ENCODE measurements around the gene FILIP1.

Gene FILIP1

DNA sequence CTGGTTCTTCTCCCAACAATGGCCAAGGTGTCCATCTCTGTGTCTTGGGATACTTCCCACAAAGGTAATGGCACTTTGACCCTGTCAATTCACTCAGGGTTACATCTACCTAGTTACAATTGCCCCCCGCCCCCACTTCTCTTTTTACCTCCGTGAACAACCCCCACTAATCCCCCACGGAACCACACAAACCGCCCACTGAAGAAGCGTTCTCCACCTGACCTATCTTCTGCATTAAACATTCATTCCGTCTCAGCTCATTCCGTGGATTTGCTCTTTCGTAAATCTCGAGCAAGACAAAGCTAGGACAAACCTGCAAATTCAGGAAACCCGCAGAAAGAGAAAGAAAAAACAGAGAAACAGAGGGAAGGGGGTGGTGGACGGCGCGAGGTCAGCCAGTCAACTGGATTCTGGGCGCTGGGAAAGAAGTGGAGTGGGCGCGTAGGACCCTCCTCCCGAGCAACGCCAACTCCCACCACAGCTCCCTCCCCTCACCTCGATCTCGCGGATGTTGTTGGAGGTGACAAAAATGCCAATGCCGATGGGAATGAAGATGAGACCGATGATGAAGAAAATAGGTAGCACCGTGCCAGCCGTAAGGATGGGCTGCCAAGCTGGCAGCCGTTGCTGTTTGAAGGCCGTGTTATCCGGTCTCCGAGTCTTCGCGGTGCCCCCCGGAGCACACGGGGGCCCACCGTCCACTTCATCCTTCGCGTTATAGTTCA lies 209.5 kb downstream of the FILIP1 start:
- TF ChIP-seq Cebpa-rat (IDR thresholded peaks at IDR 0.05): no peak
- no peaks in the 10 kb centered on the region for H3K27me3 ChIP-seq

DNA sequence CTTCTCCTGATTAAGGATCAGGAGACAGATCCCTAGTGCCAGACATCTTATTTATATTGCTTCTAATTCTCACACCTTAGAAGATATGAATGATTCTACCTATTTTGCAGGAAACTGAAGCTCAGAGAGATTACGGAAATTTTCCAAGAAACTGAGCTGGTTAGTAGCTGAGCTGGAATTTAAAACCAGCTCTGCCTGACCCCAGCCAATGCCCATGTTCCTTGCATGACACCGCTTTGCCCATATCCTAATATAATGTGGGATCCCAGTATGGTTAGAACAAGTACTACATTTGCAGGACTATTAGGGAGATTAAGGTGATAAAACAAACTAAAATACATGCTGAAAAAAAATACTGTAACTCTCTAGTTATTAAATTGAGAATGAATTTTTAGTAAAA lies 210.9 kb downstream of the FILIP1 start:
- no peak overlapping the region for H3K27ac ChIP-seq
- peaks cover 54% of the 10 kb centered on the region for H4K20me1 ChIP-seq
- peak overlapping the region; percentile 95 for H3K4me3 ChIP-seq
- TF ChIP-seq Cebpa-rat (IDR thresholded peaks at IDR 0.05): no peak
- peaks cover 38% of the 10 kb centered on the region for H3K4me1 ChIP-seq
- no peaks in the 10 kb centered on the region for H3K9me3 ChIP-seq
- peak overlapping the region; percentile 94 for H3K9ac ChIP-seq
- H3K36me3 ChIP-seq: peaks cover 8% of the 10 kb centered on the region
- H3K4me2 ChIP-seq: peak overlapping the region; percentile 75
- no peaks in the 10 kb centered on the region for H3K27me3 ChIP-seq

More for the DNA sequence above, 209.5 kb downstream of the FILIP1 start:
- Histone ChIP-seq H3K4me3 (peak overlapping the region; percentile 95), H3K4me1 (peaks cover 38% of the 10 kb centered on the region), H3K9me3 (no peaks in the 10 kb centered on the region), H3K4me2 (peak overlapping the region; percentile 75), H3K27ac (peak overlapping the region; percentile 90), H3K36me3 (no peaks in the 10 kb centered on the region), H4K20me1 (peaks cover 43% of the 10 kb centered on the region), H3K9ac (peak overlapping the region; percentile 94)

DNA sequence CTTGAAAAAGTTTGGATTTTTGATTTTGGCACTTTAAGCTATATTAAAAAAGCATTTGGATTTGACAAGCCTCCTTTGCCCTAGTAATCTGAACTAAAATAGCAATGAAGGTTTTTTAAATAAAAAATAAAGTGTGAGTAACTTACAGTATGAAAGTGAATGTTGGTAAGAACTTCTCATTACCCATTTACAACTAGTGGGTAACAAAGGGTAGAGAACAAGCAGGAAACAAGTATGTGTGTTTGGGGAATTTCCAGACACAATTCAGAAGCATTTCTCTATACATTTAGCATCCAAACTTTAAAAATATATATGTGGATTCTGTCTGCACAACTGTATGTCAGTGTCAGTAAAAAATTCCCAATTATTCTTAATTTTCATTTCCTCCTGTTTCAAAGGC lies 211.9 kb downstream of the FILIP1 start:
- H3K9me3 ChIP-seq: no peaks in the 10 kb centered on the region
- no peak overlapping the region for H3K4me3 ChIP-seq
- no peak for TF ChIP-seq Cebpa-rat (IDR thresholded peaks at IDR 0.05)
- no peaks in the 10 kb centered on the region for H3K27me3 ChIP-seq
- H3K4me1 ChIP-seq: peaks cover 38% of the 10 kb centered on the region
- H3K27ac ChIP-seq: no peak overlapping the region
- peak overlapping the region; percentile 75 for H3K4me2 ChIP-seq
- H3K36me3 ChIP-seq: peaks cover 14% of the 10 kb centered on the region
- H4K20me1 ChIP-seq: peaks cover 61% of the 10 kb centered on the region
- H3K9ac ChIP-seq: no peak overlapping the region

DNA sequence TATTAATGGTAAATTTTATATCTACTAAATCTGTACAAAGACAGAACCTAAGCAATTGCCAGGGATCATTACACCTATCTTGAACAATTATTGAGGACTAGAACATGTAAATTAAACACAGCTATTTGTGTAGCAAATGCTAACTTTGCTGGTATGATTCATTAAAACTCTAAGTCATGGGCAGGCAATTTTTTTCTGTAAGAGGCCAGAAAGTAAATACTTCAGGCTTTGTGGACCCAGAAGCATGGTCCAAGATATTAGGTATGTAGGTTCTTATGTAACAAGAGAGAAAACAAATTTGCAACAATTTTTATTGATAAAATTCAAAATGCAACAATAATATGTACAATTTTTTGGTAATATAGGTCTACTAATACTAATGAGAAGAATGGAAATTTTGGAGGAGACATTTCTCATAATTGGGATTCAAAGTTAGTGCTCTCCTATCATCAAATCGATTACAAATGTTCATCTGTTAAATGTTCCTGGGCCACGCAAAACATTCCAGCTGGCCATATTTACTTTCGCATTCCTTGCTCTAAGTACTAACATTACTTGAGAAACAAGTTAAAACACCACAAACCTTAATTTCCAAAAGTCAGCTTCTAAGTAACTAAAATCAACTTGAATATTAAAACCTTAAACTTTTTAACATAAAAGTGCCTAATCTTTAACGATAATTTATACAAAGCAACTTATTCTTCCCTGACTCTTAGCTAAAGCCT lies 213.3 kb downstream of the FILIP1 start:
- Histone ChIP-seq H3K27ac (no peak overlapping the region), H3K4me3 (no peak overlapping the region), H3K9me3 (no peaks in the 10 kb centered on the region), H4K20me1 (peaks cover 73% of the 10 kb centered on the region), H3K4me2 (no peak overlapping the region), H3K36me3 (peaks cover 26% of the 10 kb centered on the region), H3K4me1 (peaks cover 27% of the 10 kb centered on the region), H3K27me3 (no peaks in the 10 kb centered on the region), H3K9ac (no peak overlapping the region)
- TF ChIP-seq Cebpa-rat (IDR thresholded peaks at IDR 0.05): no peak

GRCh38 chr6:75279418-75279817 lies 214.2 kb downstream of the FILIP1 start:
- no peak overlapping the region for H3K4me3 ChIP-seq
- H3K4me1 ChIP-seq: peaks cover 27% of the 10 kb centered on the region
- H3K27me3 ChIP-seq: no peaks in the 10 kb centered on the region
- H3K27ac ChIP-seq: no peak overlapping the region
- peaks cover 80% of the 10 kb centered on the region for H4K20me1 ChIP-seq
- H3K4me2 ChIP-seq: no peak overlapping the region
- no peak for TF ChIP-seq Cebpa-rat (IDR thresholded peaks at IDR 0.05)
- no peak overlapping the region for H3K9ac ChIP-seq
- H3K36me3 ChIP-seq: peaks cover 31% of the 10 kb centered on the region
- no peaks in the 10 kb centered on the region for H3K9me3 ChIP-seq

DNA sequence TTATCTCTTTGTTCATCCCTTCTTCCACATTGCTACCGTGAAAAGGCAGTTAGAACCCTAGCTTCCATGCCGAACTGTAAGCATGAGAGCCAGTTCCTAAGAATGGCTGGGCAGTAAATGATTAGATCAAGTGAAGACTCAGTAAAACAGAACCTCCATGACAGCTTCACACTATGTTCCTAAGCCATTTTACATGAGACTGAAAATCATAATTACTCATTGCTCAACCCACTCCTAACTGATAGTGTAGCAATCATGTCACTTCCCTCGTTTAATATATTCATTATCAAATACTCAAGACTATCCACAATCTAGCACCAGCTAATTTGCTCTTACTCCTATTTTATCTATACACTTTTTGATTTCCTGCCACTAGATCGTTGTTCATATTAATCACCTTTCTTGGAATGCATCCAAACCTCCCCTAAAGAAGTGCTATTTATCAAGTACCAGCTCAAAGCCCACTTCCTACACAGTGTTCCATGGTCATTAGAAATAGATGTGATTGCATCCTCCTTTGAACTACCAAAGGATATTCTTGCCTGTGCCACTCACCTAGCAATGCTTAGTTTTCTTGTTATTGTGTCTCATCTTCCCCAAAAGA lies 215.0 kb downstream of the FILIP1 start:
- Histone ChIP-seq H3K27ac (no peak overlapping the region), H3K9ac (no peak overlapping the region), H3K4me1 (peaks cover 27% of the 10 kb centered on the region), H3K4me3 (no peak overlapping the region), H3K27me3 (no peaks in the 10 kb centered on the region), H3K9me3 (no peaks in the 10 kb centered on the region), H3K36me3 (peaks cover 36% of the 10 kb centered on the region), H3K4me2 (no peak overlapping the region), H4K20me1 (peaks cover 78% of the 10 kb centered on the region)
- TF ChIP-seq Cebpa-rat (IDR thresholded peaks at IDR 0.05): no peak

GRCh38 chr6:75275067-75275466 lies 218.5 kb downstream of the FILIP1 start:
- Histone ChIP-seq H3K27me3 (no peaks in the 10 kb centered on the region), H3K36me3 (peaks cover 66% of the 10 kb centered on the region), H4K20me1 (peaks cover 51% of the 10 kb centered on the region), H3K4me2 (no peak overlapping the region), H3K9me3 (peaks cover 9% of the 10 kb centered on the region; the same call in 1 of the 2 replicates), H3K27ac (no peak overlapping the region), H3K4me3 (no peak overlapping the region), H3K4me1 (no peaks in the 10 kb centered on the region), H3K9ac (no peak overlapping the region)
- TF ChIP-seq Cebpa-rat (IDR thresholded peaks at IDR 0.05): no peak

DNA sequence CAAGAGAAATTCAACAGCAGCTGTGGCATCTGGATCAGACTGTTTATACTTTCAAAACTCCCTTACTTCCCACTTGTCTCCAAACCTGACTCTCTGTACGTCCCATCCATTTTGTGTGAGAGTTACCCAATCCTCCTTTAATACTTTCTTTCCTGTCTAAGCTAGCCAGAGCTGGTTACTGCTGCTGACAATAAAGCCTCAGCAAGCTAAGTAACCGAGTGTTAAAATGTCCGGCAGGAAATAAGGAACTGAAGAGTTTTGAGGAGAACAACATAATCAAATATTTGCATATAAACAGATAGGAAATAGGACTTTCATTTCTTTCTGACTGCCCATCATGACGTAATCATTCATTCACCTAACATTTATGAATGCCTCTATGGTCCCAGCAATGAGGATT lies 220.6 kb downstream of the FILIP1 start:
- Histone ChIP-seq H4K20me1 (peaks cover 60% of the 10 kb centered on the region), H3K4me1 (no peaks in the 10 kb centered on the region), H3K36me3 (peaks cover 61% of the 10 kb centered on the region), H3K27me3 (no peaks in the 10 kb centered on the region), H3K4me2 (no peak overlapping the region), H3K27ac (peak overlapping the region; percentile 4; the same call in 1 of the 2 replicates), H3K9ac (no peak overlapping the region), H3K9me3 (peaks cover 9% of the 10 kb centered on the region; the same call in 1 of the 2 replicates), H3K4me3 (no peak overlapping the region)
- no peak for TF ChIP-seq Cebpa-rat (IDR thresholded peaks at IDR 0.05)

DNA sequence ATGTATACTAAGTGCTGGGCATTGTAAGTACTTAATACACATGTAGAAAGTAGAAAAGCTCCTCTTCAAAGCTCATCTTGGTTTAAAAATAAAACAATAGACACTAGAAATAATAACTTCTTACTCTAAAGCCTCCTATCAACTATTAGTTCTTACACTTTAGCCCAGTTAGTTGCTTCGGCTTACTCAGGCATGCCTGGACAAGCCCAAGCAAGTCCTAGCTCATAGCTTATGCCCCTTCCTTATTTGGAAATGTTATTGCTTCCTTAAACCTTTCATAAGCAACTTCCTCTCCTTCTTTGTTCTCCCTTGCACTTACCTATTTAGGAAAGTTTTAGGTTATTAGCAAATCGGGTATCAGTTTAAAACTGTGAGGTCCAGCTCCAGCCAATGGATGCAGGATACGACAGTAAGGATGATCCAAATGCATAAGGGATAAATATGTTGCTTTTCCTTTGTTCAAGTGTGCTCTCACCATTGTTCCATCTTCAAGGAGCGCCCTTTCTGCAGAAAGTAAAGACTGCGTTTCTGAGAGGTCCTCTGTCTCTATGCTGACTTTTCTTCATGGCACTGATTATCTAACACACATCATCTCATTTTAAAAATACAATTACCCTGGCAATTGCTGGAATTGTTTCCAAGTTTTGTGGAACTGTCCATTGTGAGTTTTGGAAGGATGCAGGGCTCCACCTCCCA lies 221.3 kb downstream of the FILIP1 start:
- H3K9me3 ChIP-seq: peaks cover 9% of the 10 kb centered on the region; the same call in 1 of the 2 replicates
- H3K4me3 ChIP-seq: no peak overlapping the region
- peaks cover 56% of the 10 kb centered on the region for H3K36me3 ChIP-seq
- no peak overlapping the region for H3K9ac ChIP-seq
- peak overlapping the region; percentile 23; the same call in 1 of the 2 replicates for H3K27ac ChIP-seq
- H3K4me1 ChIP-seq: no peaks in the 10 kb centered on the region
- H3K4me2 ChIP-seq: no peak overlapping the region
- peaks cover 61% of the 10 kb centered on the region for H4K20me1 ChIP-seq
- no peak for TF ChIP-seq Cebpa-rat (IDR thresholded peaks at IDR 0.05)
- H3K27me3 ChIP-seq: no peaks in the 10 kb centered on the region
